A673 (cell line): Measurements from ENCODE around the gene MTFR2. TPM values are rescaled to one million over a fixed set of nuclear protein-coding genes. Genes with fewer than 3 reads are reported as not detected.

Source experiments
- BruUV-seq: library from RNA; stranded (reverse); fragments of 400-500 nt; replicated peaks from 2 replicates; lab custom pipeline; 2021; lab: Mats Ljungman, UMichigan
- CTCF ChIA-PET: fragments of 300-600 bp; sonication (Branson Sonifier 250); formaldehyde crosslinking; loops from one replicate; lab custom pipeline; 2022; ENCODE audit warnings: antibody characterized with exemption; lab: Charles Lee
- POLR2A ChIA-PET: fragments of 300-600 bp; sonication (Branson Sonifier 250); formaldehyde crosslinking; loops from one replicate; lab custom pipeline; 2022; ENCODE audit warnings: antibody characterized with exemption; ENCODE audit not compliant: low non-redundant PET; lab: Charles Lee
- DNase-seq: peaks from one replicate; pipeline ENCODE4 v3.0.0-alpha.2; 2015; ENCODE audit warnings: low spot score
- H3K27ac ChIP-seq: fragments of 200-600 bp; sonication (generic); 2 replicates; pipeline ENCODE4 v1.5.1; 2016; ENCODE audit warnings: mixed run types, low read depth, mild to moderate bottlenecking, mixed read lengths, antibody characterized with exemption, low read length; ENCODE audit not compliant: poor library complexity, severe bottlenecking
- H3K27me3 ChIP-seq: fragments of 200-600 bp; sonication (generic); replicated peaks from 2 replicates; pipeline ENCODE4 v1.6.1; 2017; ENCODE audit warnings: mixed run types, low read depth, mild to moderate bottlenecking, mixed read lengths, antibody characterized with exemption, low read length; ENCODE audit not compliant: insufficient read depth, poor library complexity
- H3K36me3 ChIP-seq: fragments of 200-600 bp; sonication (generic); 2 replicates; pipeline ENCODE4 v1.6.1; 2016; ENCODE audit warnings: mixed run types, mild to moderate bottlenecking, mixed read lengths, antibody characterized with exemption, low read length; ENCODE audit not compliant: insufficient read depth, poor library complexity, severe bottlenecking
- H3K4me1 ChIP-seq: fragments of 200-600 bp; sonication (generic); 2 replicates; pipeline ENCODE4 v1.6.1; 2017; ENCODE audit warnings: mixed run types, mild to moderate bottlenecking, mixed read lengths, antibody characterized with exemption, low read length; ENCODE audit not compliant: insufficient read depth, poor library complexity, severe bottlenecking
- H3K4me3 ChIP-seq: fragments of 200-600 bp; sonication (generic); 2 replicates; pipeline ENCODE4 v1.5.1; 2016; ENCODE audit warnings: low read depth, mixed run types, mild to moderate bottlenecking, mixed read lengths, low read length; ENCODE audit not compliant: poor library complexity, severe bottlenecking
- H3K9me3 ChIP-seq: fragments of 200-600 bp; sonication (generic); 2 replicates; pipeline ENCODE4 v1.6.1; 2016; ENCODE audit warnings: mixed run types, low read depth, mild to moderate bottlenecking, mixed read lengths, antibody characterized with exemption, low read length; ENCODE audit not compliant: poor library complexity, severe bottlenecking
- CTCF ChIP-seq: fragments of 300-800, 200-600 bp; sonication (generic); conservative IDR thresholded peaks from 2 replicates; pipeline ENCODE4 v1.5.1; 2017; ENCODE audit warnings: low read depth, mild to moderate bottlenecking, antibody characterized with exemption, low read length, moderate library complexity, mixed read lengths
- EZH2 ChIP-seq: fragments of 200-600 bp; sonication (generic); IDR thresholded peaks from 2 replicates; pipeline ENCODE4 v1.6.1; 2017; ENCODE audit warnings: borderline replicate concordance, low read depth, mild to moderate bottlenecking, mixed read lengths, antibody characterized with exemption, low read length; ENCODE audit not compliant: poor library complexity, severe bottlenecking
- intact Hi-C: fragments of 100-400 bp; cut with micrococcal nuclease; formaldehyde crosslinking; loops from one replicate; pipeline ENCODE4 v1.10.0; 2022; ENCODE audit not compliant: unreplicated experiment
- total RNA-seq: library from RNA; stranded (reverse); gene quantifications from 2 replicates; pipeline ENCODE4 v1.2.3, GENCODE V29; 2021

MTFR2 gene
- total RNA-seq, 1 experiment from 2014 or later, result 12.6 TPM

GRCh38 chr6:136191606-136192312 lies 58.4 kb downstream of the MTFR2 start:
- intact Hi-C loops, result no loop called here
- CTCF ChIA-PET, result no interaction called here
- no TSS peak for BruUV-seq

GRCh38 chr6:136189104-136189503 lies 61.0 kb downstream of the MTFR2 start:
- intact Hi-C loops, result no loop called here
- Histone ChIP-seq H3K36me3 (no peaks in the 10 kb centered on the region), H3K27me3 (peaks cover 23% of the 10 kb centered on the region), H3K4me3 (no peak overlapping the region), H3K9me3 (no peaks in the 10 kb centered on the region), H3K27ac (no peak overlapping the region), H3K4me1 (no peaks in the 10 kb centered on the region)
- DNase-seq, result no peak
- BruUV-seq, result no TSS peak
- ChIA-PET POLR2A (no interaction called here), CTCF (no interaction called here)
- no peak for TF ChIP-seq CTCF
- TF ChIP-seq EZH2, result no peak

More at GRCh38 chr6:136191606-136192312, 58.4 kb downstream of the MTFR2 start:
- Histone ChIP-seq H3K27ac (no peak overlapping the region), H3K4me1 (no peaks in the 10 kb centered on the region), H3K9me3 (no peaks in the 10 kb centered on the region), H3K27me3 (peaks cover 13% of the 10 kb centered on the region), H3K4me3 (no peak overlapping the region), H3K36me3 (no peaks in the 10 kb centered on the region)
- DNase-seq, result no peak
- POLR2A ChIA-PET, result no interaction called here
- TF ChIP-seq EZH2 (no peak), CTCF (no peak)

GRCh38 chr6:136188486-136188885 lies 61.6 kb downstream of the MTFR2 start:
- no TSS peak for BruUV-seq
- no peaks in the 10 kb centered on the region for H3K36me3 ChIP-seq
- H3K27ac ChIP-seq, result no peak overlapping the region
- ChIA-PET POLR2A (no interaction called here), CTCF (no interaction called here)
- DNase-seq, result no peak
- H3K27me3 ChIP-seq, result peaks cover 27% of the 10 kb centered on the region
- TF ChIP-seq EZH2 (no peak), CTCF (no peak)
- H3K4me1 ChIP-seq, result no peaks in the 10 kb centered on the region
- H3K9me3 ChIP-seq, result no peaks in the 10 kb centered on the region
- no peak overlapping the region for H3K4me3 ChIP-seq
- intact Hi-C loops, result no loop called here
